Measurements from ENCODE around the gene GRAMD1B.

GRAMD1B gene

GRCh38 chr11:123429913-123430720 is at the start of gene GRAMD1B:
GRAMD1B (plus strand) TSS chr11:123430269; CDS start chr11:123430793, 524 bp downstream.
- DNase-seq (ENCODE audit: low spot score) = no peak

- DNase-seq (ENCODE audit: low spot score) = no peak
Measured at GRCh38 chr11:123381149-123381548, 48.9 kb upstream of the GRAMD1B start.

DNA sequence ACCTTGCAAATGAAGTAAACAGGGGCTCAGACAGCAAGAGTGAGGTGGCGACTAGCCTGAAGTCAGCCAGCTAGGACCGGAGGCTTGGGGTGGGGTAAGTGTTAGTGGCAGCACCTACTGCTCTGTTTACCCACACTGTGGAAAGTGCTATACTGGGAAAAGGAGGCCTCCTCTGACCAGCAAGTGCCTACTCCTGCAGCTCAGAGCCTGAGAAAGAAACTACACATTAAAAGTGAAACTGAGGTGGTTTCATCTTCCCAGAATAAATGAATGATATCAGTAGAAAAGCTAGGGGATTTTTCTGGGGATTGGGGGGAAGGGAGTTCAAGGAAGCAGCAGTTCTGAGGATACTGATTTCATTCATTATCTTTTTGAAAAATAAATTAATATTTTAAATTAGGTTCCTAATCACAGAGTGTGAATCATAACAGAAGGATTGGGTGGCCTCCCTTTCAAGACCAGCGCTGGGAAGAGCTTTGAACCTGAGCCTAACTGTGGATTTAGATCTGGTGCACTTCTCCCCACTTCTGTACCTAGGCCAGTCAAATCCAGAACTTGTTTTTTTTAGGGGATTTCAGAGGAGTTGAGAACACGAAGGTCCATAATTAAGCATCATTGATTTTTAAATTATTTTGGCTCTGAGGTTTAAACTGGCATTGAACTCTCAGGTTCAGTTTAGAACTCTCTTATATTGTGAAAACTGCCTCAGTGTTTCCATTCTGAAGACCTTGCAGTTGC is 48.1 kb upstream of the GRAMD1B start:
- no peak for DNase-seq (ENCODE audit: low spot score)

GRCh38 chr11:123382555-123383074 is 47.5 kb upstream of the GRAMD1B start:
- DNase-seq (ENCODE audit: low spot score) = no peak

DNA sequence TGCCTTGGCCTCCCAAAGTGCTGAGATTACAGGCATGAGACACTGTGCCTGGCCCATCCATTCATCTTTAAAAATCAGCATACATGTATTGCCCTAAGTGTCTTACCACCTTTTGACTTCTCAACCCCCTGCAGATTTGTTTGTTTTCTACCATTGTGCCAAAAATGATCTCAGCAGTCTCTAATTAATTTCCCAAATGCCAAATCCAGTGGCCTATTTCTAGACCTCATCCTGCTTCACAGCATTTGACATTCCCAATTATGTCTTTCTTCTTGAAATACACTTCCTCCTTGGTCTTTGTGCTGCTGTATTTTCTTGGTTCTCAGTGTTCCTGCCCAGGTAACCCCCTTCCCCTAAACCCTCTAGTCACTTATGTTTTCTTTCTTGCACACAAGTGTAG is 46.0 kb upstream of the GRAMD1B start:
- DNase-seq (ENCODE audit: low spot score) = no peak

DNA sequence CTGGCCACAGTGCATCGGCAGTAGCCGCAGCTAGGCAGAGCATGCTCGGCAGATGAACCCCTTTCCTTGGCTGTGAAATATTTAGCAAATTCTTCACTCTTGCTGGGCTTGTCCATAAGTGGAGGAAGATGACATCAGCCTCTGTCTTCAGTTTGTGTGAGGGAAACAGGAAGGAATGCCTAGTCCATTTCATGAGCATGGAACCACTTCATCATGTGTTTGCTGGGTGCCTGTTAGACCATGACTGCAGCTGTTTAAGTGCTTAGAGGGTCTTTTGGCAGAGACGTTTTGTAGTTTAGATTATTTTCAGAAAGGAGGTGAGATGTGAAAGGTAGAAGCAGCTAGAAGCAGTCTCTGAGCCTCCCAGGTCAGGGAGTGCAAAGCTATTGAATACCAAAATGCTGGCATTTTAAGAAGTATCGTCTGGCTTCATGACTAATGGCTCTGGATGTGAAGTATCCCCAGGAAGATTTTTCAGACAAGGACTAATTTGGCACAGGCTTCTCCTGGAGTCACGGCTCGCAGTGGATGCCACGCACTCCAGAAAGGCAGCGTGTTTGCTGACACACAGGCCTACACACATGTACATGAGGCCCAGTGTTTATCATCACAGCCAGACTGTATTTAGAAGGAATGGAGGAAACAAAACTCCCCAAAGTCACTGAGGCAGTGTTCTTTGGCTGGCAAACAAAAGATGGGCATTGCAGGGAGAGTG is 43.1 kb upstream of the GRAMD1B start:
- DNase-seq (ENCODE audit: low spot score) = no peak

DNA sequence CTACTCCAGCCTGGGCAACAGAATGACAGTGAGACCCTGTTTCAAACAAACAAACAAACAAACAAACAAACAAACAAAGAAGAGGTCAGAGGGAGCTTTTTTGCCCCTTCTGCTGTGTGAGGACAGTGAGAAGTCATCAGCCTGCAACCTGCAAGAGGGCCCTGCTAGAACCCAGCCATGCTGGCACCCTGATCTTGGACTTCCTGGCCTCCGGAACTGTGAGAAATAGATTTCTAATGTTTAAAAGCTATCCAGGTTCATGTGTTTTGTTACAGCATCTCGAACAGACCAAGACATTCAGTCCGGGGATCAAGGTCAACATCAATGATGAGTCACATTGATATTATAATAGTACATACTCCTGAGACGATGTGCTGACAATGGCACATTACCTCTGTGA is 41.4 kb upstream of the GRAMD1B start:
- DNase-seq (ENCODE audit: low spot score) = no peak

- DNase-seq (ENCODE audit: low spot score) = no peak
Measured at GRCh38 chr11:123390146-123390545, 39.9 kb upstream of the GRAMD1B start.

DNA sequence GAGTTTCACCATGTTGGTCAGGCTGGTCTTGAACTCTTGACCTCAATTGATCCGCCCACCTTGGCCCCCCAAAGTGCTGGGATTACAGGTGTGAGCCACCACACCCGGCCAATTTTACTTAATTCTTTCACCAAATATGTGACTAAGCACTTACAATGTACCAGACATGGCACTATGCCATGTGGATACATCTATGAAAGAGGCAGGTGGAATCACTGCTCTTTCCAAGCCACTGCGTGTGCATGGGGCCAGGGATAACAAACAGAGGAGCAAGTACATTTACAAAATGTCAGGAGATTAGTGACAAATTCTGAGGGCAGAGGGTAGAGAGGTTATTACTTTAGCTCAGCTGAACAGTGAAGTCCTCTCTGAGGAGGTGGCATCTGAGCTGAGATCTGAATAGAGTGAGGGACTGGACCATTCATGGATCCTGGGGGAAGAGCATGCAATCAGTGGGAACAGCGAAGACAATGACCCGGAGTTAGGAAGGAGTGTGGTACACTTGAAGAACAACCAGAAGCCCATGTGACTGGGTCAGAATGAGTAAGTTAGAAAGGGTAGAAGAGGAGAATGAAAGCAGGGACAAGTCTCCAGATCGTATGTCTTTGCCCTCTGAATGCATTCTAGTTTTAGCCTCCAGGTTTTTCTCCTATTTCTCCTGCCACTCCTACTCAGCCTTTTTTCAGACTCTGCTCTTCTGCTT is 38.3 kb upstream of the GRAMD1B start:
- no peak for DNase-seq (ENCODE audit: low spot score)

- no peak for DNase-seq (ENCODE audit: low spot score)
Measured at GRCh38 chr11:123392431-123392830, 37.6 kb upstream of the GRAMD1B start.

GRCh38 chr11:123392844-123393243 is 37.2 kb upstream of the GRAMD1B start:
- DNase-seq (ENCODE audit: low spot score) = no peak

DNA sequence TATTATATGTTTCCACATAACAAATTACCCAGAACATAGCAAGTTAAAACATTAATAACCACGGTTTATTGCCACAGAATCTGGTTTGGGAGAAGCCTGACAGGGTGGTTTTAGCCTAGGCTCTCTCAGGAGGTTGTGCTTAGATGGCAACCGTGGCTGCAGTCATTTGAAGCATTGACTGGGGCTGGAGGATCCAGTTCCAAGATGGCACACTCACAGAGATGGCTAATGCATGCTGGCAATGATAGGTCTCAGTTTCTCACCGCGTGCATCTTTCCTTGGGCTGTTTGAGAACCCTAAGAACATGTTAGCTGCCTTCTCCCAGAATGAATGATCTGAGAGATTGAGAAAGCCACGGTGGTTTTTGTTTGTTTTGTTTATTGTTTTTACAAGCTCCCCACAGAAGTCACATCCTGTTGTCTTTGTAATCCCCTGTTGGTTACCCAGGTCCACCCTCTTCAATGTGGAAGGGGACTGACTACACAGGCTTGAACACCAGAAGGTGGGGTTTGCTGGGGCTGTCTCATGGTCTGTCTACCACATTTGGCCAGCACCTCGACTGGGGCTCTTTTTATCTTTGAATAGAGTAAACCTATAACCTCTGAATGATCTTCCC is 36.6 kb upstream of the GRAMD1B start:
- DNase-seq (ENCODE audit: low spot score) = no peak

DNA sequence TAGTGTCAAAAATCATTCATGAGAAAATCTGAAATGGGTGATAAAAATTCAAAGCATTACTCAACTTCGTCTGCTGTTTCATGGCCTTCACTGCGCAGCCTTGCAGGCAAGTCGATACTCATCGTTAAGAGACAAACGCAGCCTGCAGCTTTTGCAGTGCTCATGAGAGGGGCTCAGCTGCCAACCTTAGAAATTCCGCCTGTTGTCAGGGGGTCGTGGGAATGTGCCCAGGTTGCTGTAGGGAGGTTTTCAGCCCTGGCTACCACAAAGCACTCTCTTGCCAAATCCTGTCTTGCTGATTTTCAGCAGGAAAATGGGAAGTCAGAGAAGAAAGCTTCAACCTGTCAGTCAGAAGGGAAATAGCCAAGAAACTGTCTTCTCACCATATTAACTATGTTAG is 25.4 kb upstream of the GRAMD1B start:
- no peak for DNase-seq (ENCODE audit: low spot score)

- DNase-seq (ENCODE audit: low spot score) = no peak
Measured at GRCh38 chr11:123405123-123405592, 24.9 kb upstream of the GRAMD1B start.

DNA sequence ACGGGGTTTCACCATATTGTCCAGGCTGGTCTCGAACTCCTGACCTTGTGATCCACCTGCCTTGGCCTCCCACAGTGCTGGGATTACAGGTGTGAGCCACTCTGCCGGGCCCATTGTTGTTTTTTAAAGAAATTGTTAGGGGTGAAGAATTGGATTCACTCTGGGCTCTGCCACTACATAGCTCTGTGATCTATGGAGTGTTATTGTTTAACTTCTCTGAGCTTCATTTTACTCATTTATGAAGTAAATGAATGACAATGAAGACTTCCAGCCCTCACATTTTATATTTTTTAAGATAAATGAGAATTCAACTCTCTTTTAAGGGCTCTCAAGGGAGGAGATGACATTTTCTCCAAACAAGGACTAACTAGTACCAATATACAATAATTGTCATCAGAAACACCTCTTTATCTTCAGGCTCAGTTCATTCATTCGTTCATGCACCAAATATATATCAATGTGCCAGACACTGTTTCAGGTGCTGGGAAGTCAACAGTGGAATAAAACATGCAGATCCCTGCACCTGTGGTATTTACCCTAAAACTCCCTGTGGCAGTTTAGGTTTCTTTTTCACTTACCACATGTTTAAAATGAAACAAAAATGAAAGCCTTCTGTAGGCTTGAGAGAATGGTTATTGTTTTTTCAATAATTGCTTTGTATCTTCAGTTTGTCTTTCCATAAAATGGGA is 23.5 kb upstream of the GRAMD1B start:
- DNase-seq (ENCODE audit: low spot score) = no peak

DNA sequence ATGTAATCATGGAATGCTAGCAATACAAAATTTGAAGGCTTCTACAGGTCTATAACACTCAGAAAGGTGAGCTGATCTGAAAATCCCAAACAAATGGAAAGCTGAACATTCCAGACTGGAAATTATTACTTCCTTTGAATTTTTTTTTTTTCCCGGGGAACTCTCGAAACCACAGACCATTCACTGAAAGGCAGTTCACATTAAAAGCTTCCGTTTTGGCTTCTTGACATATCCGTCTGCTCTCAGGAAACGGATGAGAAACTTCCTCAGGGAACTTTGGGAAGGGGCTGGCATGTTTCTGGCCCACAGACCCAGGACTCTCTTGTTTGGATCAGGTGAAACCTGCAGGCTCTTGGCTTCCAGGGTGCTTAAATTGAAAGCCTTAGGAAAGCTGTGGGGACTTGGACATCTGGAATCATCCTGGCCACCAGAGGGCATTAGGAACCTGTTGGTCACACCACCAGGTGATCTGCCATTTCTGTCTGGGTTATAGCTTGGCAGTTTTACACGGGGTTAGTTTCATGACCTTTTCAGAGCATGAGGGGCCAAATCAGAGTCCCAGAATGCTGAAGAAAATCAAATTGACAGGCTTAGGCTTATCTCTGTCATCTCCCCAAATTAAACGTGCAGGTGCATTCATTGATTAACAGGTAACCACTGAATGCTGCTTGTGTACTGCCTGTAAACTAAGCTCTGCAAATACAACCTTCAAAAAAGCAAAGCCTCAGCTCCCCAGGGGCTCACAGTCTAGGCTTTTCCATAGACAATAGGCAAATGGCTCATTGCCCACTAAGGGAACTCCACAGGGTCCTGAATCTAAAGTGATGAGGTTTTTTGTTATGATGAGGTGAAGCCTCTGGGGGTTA is 22.7 kb upstream of the GRAMD1B start:
- DNase-seq (ENCODE audit: low spot score) = no peak

DNA sequence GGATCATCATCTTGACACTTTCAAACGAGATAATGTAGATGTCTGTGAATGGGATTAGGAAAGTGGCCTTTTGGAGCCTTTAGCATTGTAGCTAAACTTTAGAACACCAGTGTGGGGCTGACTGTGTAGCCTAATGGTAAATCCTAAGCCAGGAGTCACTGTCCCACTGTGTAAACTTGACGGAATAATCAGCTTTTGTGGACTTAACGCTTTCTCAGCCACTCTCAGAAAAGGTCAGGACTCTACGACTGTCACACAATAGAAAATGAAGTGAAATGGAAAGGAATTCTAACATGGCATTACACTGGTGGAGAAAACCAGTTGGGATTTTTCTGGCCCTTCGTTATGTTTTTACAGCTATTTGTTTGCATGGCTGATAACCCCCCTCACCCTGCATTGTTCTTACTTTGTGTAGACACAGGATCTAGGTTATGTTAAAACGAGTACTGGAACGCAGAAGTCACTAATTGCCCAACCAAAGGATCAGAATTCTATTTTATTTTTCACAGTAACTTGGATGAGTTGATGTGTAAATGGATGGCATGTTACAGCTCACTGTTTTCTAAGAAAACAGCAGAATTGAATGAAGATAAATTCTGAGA is 22.0 kb upstream of the GRAMD1B start:
- DNase-seq (ENCODE audit: low spot score) = no peak

GRCh38 chr11:123408619-123409455 is 21.2 kb upstream of the GRAMD1B start:
- no peak for DNase-seq (ENCODE audit: low spot score)

Data from hematopoietic multipotent progenitor cell treated with erythropoietin and hydrocortisone succinate and interleukin-3 and kit ligand, for 17 days (in vitro differentiated cells).